Inflammatory macrophage treated with lipopolysaccharide for 1 hour (primary cell): ENCODE data around the gene SLC9A3.
A peak's percentile ranks its signal among the peaks of the same experiment; 100 is the strongest.

ENCODE experiments used
- DNase-seq, 2 donors: peaks; one replicate each; pipeline ENCODE4 v3.0.0-alpha.2; 2020 to 2022

Gene SLC9A3

DNA sequence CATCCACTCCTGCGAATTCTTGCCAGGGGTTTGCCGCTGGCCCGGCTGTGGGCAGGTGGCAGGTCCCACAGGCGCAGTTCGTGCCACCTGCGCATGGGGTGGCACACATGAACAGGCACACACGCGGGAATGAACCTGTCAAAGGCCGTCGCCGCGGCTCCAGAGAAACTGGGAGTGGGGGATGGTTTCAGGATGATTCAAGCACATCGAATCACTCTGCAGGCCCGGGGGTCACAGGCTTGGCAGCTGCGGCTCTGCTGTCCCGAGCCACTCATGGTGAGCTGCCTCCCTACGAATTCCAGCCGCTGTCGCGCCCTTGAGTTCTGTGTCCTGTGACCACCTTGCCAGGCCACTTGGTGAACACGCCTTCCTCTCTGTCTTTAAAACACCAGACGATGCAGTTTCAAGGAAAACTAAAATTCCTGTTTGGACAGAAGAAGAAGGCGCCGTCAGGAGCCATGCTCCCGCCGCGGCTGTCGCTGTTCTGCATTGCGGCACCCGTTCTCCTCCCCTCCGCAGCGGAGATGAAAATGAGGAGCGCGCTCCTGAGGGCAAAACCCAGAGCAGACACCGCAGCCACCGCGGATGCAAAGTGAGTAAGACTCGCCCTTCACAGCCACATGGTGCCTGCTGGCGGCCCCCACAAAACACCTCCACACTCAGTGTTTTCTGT is 96.7 kb downstream of the SLC9A3 start:
- no peak for DNase-seq

DNA sequence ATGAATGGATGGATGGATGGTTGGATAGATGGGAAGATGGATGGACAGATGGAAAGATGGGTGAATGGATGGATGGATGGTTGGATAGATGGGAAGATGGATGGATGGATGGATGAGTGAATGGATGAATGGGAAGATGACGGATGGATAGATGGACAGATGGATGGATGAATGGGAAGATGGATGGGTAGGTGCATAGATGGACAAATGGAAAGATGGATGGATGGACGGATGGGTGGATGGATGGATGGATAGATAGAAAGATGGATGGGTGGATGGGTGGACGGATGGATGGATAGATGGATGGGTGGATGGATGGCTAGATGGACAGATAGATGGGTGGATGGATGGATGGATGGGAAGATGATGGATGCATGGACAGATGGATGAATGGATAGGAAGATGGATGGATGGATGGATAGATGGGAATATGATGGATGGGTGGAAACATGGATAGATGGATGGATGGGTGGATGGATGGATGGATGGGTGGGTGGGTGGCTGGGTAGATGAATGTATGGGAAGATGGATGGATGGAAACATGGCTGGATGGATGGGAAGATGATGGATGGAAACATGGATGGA is 97.8 kb downstream of the SLC9A3 start:
- no peak for DNase-seq

DNA sequence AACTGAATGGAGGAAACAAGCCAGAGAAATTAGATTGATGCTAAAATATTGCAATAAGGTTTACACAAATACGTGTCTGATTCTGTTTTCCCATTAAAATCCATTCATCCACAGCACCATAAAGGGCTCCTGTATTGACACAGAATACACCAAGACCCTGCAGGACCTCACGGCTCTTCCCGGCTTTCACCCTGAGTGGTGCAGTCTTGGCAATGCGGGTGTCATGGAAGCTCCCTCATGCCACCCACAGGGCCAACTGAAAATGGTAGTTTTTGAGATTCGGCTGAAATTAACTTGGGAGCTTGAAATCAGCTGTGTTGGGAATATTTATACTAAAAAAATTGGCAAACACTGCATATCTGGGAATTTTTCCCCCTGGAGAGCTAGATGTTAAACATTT is 98.5 kb downstream of the SLC9A3 start:
- peak in 1 of 2 donors; percentile 36 for DNase-seq

DNA sequence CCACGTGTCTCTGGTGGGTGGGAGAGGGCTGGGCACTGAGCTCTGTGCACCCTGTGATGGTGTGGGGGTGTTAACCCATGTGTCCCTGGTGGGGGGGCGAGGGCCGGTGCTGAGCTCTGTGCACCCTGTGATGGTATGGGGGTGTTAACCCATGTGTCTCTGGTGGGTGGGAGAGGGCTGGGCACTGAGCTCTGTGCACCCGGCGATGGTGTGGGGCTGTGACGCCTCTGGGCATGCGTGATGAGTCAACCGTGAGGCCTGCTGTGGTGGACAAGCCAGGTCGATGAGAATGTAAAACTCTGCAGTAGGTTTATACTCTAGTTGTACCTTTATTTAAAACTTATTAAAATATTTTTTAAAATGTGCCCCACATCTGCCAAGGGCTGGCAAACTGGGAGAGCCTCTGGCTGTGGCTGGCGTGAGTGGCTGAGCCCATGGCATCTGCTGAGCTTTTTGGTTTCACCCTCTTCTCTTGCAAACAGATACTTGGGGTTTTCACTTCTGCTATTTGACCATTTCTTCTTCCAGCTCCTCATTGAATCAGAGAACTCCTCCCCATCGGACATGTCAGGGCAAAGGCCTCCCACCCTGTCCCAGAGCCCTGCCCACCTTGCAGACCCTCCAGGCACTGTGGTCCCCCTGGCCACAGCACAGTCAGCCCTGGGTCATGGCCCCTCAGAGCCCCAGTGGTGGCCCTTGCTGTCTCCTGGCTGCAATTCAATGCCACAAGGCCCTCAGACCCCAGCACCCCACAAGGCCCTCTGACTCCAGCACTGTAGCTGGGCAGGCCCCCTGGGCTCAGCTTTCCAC is 99.7 kb downstream of the SLC9A3 start:
- peak; percentile 37 to 44 for DNase-seq

DNA sequence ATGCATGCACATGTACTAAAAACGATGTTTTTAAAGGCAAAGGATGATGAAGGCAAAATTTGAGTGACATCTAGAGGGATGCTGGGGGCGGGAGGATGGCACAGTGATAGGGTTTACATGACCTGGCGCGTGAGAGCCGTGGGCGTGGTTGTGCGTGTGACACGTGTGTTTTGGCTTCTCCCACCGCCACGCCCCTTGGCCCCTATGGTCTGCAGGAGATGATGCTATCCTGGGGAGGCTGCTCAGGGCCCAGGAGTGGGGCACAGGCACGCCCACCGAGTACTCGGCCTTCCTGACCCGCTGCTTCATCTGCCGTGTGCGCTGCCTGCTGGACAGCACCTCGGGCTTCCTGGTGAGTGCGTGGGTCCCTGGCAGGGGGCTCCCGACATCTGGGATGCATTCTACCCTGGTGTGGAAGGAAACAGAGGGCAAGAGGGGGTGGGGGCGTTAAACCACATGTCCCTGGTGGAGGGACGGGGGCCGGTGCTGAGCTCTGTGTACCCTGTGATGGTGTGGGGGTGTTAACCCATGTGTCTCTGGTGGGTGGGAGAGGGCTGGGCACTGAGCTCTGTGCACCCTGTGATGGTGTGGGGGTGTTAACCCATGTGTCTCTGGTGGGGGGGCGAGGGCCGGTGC is 100.5 kb downstream of the SLC9A3 start:
- DNase-seq = no peak

DNA sequence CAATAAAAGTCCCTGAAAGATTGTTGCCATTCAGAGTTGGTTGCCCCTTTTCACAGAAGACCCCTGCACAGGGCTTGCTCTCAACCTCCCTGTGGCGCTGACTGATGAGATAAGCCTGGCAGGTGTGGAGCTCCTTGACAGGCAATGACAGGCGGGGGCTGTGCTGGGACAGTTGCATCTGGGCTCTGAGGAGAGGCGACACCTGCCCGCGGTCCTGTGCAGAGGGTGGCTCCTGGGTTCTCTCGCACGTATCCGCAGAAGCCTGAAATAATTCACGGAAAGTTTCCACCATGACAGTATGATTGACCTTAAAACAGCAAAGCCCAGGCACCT is 101.0 kb downstream of the SLC9A3 start:
- no peak for DNase-seq

DNA sequence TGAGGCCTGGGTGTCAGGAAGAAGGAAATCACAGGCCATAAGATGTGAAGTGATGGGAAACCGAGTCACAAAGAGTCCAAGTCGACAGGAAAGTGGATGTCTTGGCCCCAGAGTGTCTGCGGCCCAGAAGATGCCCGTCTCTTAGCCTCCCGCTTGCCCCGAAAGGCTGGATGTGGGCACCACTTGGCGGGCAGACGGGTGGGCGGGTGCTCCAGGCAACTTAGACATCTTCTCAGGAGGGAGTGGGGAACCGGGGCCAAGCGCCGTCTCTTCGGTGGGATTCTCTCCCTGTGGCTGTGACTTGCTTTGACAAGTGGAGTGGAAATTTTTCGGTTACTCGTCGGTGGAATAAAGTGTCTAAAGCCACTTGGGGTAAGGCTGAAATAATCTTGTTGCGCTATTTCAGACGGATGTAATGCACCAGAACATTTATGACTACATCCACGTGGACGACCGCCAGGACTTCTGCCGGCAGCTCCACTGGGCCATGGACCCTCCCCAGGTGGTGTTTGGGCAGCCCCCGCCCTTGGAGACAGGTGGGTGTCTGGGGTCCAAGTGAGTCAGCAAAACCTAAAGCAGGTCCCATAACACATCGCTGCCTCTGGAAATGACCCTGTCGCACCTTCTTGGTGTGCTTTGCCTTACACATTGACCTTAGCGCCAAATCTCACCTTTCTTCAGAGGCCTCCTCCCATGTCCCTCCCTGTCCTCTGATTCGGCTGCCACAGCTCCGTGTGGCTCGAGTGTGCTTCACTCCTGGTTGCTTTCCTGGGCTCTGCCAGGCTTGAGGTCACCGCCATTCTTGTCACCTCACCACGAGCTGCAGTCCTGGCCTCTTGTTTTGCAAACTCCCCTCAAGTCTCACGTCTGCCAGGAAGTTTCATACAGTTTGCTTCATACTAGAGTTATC is 101.7 kb downstream of the SLC9A3 start:
- no peak for DNase-seq

DNA sequence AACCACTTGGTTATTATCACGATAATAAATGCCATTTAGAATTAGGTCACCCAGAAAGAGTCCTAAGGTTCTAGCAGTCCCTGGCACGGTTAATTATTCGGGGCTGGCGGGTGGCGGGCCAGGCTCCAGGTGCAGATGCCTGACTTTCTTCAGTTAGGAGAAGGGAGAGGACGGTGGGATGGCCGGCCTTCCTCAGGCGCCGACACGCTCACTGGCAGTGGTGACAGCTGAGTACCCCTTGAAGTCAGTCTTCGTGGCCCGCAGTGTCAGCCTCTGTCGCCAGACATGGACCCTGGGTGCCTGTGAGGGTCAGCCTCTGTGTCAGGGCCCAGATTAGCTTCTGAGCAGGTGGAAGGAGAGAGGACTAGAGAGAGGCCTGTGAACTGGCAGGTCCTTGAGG is 102.3 kb downstream of the SLC9A3 start:
- DNase-seq = no peak

DNA sequence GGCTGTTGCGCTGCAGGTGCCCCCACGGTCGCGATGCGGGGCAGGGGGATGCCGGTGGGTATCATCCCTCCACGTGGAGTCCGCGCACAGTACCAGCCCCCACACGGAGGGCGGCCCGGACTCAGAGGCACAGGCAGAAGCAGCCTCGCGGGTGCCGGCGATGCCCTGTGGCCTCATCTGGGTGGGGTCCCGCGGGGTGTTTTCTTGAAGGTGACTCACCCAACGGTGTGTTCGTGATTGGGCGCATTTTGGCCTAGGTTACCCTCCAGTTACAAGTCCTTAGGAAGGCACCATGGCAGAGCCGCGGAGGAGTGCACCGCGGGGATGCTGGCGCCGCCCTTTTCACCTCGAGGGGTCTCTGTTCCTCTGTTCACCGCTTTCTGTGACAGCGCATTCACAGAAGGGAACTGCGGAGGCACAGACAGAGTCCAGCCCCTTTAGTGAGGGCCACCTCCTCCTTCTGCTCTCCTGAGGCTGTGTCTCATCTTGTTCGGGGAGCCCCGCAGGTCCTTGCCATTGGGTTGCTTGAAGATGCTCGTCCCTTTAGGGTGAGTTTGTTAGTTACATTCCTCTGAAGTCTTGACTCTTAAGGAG is 102.9 kb downstream of the SLC9A3 start:
- DNase-seq = no peak

DNA sequence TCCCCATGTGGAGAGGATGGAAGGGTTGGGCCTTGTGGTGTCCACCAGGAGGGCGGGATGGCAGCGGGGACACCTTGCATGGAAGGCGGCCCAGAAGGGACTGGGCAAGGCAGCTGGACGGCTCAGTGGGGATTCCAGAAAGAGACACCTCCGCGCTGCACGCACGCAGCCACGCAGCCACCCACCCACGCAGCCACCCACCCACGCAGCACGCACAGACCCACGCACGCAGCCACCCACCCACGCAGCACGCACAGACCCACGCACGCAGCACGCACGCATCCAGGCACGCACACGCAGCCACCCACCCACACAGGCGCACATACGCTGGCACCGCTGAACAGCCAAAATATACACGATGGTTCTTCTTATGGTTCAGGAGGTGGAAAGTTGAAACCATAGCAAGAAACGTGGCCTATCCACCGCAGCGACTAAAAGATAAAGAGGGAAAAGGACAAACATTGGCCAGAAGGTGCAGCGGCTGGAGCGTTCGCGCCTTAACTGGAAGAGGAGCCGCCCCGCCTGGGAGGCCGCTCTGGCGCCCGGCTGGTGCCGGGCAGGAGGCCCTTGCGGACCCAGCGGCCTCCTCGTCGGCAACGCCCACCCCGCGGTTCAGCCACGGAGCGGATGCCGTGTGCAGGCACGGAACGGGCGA is 103.5 kb downstream of the SLC9A3 start:
- DNase-seq = no peak
